H1 (cell line): ENCODE measurements around the gene CDKN2A.

Experiments
- CEBPB ChIP-seq: IDR thresholded peaks from 2 replicates; pipeline ENCODE4 v1.6.1; 2012; ENCODE audit warnings: low read depth, low read length
- CTCF ChIP-seq, 3 experiments: IDR thresholded peaks; 1 replicate in 2 of 3; 2 replicates in 1 of 3; pipeline versions ENCODE4 v1.5.1 to v1.6.1; 2011; ENCODE audit warnings: low read length in 3 of 3, mild to moderate bottlenecking in 3 of 3, inconsistent platforms in 2 of 3, low read depth in 1 of 3, moderate library complexity in 1 of 3; ENCODE audit not compliant: insufficient read depth in 1 of 3; ENCODE audit errors: control extremely low read depth in 1 of 3
- EP300 ChIP-seq, 2 experiments: IDR thresholded peaks; 1 replicate in 1 of 2; 2 replicates in 1 of 2; pipeline ENCODE4 v1.6.1; 2011 to 2012; ENCODE audit warnings: low read depth in 2 of 2, low read length in 2 of 2, mild to moderate bottlenecking in 2 of 2, borderline replicate concordance in 1 of 2, inconsistent platforms in 1 of 2, moderate library complexity in 1 of 2
- GABPA ChIP-seq: IDR thresholded peaks from 2 replicates; pipeline ENCODE4 v1.6.1; 2011; ENCODE audit warnings: mild to moderate bottlenecking, low read length, moderate library complexity, borderline replicate concordance; ENCODE audit not compliant: insufficient read depth
- JUND ChIP-seq: IDR thresholded peaks from 2 replicates; pipeline ENCODE4 v1.6.1; 2011; ENCODE audit warnings: mild to moderate bottlenecking, improper control_type of control experiment, low read length
- POLR2AphosphoS5 ChIP-seq: IDR thresholded peaks from 2 replicates; pipeline ENCODE4 v1.6.1; 2011; ENCODE audit warnings: low read depth, low read length
- RAD21 ChIP-seq, 2 experiments: IDR thresholded peaks in 1 of 2; conservative IDR thresholded peaks in 1 of 2; 2 replicates each; pipeline ENCODE4 v1.6.1; 2011; ENCODE audit warnings: low read depth in 2 of 2, low read length in 2 of 2, improper control_type of control experiment in 1 of 2, inconsistent platforms in 1 of 2, mild to moderate bottlenecking in 1 of 2, moderate library complexity in 1 of 2
- ZNF274 ChIP-seq: IDR thresholded peaks from 2 replicates; pipeline ENCODE4 v1.7.0; 2012; ENCODE audit warnings: low read length, borderline replicate concordance; ENCODE audit errors: extremely low read depth

GRCh38 chr9:21933281-21933680 is 60.9 kb downstream of the CDKN2A start:
- TF ChIP-seq ZNF274 = no peak
- no peak for TF ChIP-seq CTCF (IDR thresholded peaks at IDR 0.05; ENCODE audit: control extremely low read depth in 1 of 3, insufficient read depth in 1 of 3, low read depth in 1 of 3, low read length in 3 of 3)
- no peak for TF ChIP-seq RAD21 (IDR thresholded peaks at IDR 0.05 in 1 of 2, conservative IDR thresholded peaks at IDR 0.05 in 1 of 2; ENCODE audit: low read depth in 2 of 2, low read length in 2 of 2)
- no peak for TF ChIP-seq JUND
- TF ChIP-seq POLR2AphosphoS5 = no peak
- TF ChIP-seq CEBPB = no peak
- TF ChIP-seq GABPA = no peak
- no peak for TF ChIP-seq EP300 (IDR thresholded peaks at IDR 0.05; ENCODE audit: borderline replicate concordance in 1 of 2, low read depth in 2 of 2, low read length in 2 of 2)
